HG02623 (cell line): ENCODE measurements around the gene LIPT1.
"Not testable (repeated sequence)": the region's sequence is repeated elsewhere in the genome, so short reads cannot be mapped to it uniquely, and the experiment has no call there.

Experiments
- ATAC-seq: cut with Tn5 transposase; IDR thresholded peaks from one replicate; pipeline ENCODE4 v1.9.1; 2021; ENCODE audit warnings: moderate library complexity; ENCODE audit not compliant: unreplicated experiment

Gene LIPT1

DNA sequence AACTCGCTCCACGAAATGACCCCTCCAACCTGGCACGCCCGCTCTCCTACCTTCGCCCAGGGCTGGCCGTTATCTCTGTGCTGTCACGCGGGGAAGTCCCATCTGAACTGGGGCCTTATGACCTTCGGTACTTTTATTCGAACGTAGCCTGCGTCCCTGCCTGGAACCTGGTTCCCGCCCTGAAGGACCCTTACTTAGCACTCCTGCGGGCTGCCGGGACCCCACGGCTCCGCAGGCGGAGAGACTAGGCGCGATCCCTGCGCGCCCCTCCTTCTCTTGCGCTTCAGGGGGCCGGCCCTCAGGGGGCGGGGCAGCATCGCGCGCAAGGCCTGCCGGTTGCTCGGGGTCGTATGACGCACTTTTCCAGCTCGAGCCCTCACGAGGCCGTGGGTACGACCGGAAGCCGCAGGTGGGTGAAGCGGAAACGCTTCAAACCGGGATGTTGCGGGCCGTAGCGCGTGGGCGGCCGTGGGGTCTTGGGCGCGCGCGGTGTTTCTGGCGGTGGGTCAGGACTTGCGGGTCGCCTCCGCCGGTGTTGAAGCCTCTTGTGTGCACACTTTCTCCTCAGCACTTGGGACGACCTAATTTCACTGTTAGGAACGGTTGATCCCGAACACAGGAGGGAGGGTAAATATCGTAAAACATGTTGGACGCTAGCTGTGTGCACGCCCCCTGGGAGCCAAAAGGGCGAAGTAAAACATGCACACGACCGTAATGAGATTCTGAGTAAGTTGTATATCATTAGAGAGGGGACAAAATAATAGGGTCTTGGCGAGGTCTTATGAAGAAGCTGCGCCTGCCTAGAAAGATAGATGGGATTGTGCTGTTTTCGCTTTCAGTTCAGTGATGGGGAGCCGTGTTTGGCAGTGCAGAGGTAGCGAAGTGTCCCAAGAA lies at the start of gene LIPT1, which contains the start of gene TSGA10:
Gene LIPT1, plus strand, starts transcription at position 325 of the 894 bp plus-strand sequence. CDS start 6,991 bp downstream, outside the sequence.
Gene TSGA10, minus strand, starts transcription at position 300 of the 894 bp plus-strand sequence. CDS start 45,503 bp downstream, outside the sequence.
- peak; percentile 97 for ATAC-seq

DNA sequence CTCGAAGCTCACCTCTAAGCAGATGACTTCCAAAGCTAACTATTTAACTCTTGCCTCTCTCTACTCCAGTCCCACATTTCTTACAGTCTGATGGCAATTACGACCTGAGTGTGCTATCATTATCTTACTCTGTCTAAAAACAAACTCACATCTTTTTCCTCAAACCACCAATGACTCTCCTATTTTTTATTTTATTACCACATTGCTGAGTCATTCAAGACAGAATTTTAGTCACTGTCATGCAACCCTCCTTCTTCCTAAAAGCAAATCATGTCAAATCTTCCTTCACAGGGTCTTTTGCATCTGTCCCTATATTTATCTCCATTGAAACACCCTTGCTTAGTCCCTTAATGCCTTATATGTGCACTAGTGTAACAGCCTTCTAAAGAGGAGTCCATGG lies 47.9 kb upstream of the LIPT1 start:
- ATAC-seq = no peak

DNA sequence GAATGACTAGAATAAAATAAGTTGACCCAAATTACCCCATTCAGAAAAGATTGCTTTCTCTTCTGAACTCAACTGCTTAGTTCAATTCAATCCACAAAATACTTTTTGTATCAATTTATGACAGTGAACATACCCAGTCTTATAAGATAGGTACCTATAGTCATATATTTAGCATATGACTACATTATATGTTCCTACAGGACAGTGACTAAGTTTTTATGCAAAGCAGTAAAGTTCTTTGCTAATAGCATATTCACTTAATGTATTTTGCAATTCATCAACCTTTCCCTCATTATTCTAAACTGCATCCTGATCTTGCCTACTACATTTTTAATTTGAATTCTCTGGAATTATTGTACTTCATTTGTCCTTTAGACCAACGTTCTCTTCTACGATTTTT lies 43.5 kb upstream of the LIPT1 start:
- no peak for ATAC-seq

DNA sequence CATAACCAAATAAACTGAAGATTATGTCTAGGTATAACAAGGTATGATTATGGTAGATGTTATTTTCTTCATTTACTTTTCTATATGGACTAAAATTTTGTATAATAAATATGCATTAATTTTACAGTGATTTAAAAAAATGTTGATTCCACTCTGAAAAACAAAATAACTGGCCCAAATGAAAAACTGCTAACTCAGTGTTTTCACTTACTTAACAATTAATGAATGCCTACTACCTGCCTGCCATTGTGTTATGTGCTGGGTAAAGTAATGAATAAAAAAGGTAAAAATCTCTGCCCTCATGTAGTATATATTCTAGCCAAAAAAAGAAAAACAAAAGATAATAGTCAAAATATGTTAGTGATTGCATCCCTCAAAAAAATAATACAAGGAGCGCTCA lies 42.8 kb upstream of the LIPT1 start:
- no peak for ATAC-seq

DNA sequence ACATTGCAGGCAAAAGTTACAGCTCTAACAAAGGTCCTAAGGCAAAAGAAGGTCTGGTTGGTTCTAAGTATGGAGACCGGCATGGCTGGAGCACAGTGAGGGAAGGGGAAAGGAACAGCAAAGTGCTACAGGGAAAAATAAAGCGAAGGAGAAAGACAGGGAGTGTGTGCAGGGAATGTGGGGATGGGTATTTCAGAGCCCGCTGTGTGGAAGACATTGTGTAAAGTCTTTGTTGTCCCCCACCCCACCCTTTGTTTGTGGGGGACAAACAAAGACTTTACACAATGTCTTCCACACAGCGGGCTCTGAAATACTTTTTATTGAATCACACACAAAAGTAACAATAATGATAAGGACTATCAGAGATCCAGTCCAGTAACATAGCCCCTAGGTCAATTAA lies 42.1 kb upstream of the LIPT1 start:
- no peak for ATAC-seq

DNA sequence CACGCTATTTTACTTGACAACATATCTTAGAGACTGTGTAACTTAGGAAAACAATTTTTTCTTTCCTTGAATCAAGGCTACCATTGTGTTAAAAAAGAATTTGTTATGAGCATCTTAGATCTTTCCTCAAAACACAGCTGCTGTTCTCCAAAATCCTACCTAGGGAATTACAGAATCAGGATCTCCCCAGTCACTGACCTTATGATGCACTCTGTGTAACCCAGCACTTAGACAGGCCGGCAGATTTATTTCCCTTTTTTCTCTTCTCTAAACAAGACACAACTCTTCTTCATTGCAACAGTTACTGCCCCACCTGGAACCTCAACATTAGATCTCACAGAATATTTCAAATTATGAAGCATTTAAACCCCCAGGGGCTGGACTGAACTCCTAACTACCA lies 26.8 kb upstream of the LIPT1 start:
- no peak for ATAC-seq

DNA sequence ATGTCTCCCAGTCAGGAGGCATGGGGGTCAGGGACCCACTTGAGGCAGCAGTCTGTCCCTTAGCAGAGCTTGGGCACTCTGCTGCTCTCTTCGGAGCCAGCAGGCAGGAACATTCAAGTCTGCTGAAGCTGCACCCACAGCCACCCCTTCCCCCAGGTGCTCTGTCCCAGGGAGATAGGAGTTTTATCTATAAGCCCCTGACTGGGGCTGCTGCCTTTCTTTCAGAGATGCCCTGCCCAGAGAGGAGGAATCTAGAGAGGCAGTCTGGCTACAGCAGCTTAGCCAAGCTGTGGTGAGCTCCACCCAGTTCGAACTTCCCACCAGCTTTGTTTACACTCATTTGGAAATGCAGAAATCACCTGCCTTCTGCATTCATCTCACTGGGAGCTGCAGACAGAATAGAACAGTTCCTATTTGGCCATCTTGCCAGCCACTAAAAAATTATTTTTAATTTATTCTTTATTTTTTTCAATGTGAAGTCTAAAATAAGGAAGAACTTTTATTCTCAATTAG lies 19.7 kb upstream of the LIPT1 start:
- not testable (repeated sequence) for ATAC-seq

DNA sequence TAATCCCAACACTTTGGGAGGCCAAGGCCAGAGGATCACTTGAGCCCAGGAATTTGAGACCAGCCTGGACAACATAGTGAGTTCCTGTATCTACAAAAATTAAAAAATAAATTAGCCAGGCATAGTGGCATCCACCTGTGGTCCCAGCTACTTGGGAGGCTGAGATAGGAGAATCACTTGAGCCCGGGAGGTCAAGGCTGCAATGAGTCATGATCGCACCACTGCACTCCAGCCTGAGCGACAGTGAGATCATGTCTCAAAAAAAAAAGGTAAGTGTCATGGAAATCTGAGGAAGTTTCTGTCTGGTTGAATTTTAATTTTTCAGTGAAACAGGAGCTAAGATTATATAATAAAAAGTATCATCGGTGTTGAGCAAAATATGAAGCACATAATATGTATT lies 15.8 kb upstream of the LIPT1 start:
- no peak for ATAC-seq

DNA sequence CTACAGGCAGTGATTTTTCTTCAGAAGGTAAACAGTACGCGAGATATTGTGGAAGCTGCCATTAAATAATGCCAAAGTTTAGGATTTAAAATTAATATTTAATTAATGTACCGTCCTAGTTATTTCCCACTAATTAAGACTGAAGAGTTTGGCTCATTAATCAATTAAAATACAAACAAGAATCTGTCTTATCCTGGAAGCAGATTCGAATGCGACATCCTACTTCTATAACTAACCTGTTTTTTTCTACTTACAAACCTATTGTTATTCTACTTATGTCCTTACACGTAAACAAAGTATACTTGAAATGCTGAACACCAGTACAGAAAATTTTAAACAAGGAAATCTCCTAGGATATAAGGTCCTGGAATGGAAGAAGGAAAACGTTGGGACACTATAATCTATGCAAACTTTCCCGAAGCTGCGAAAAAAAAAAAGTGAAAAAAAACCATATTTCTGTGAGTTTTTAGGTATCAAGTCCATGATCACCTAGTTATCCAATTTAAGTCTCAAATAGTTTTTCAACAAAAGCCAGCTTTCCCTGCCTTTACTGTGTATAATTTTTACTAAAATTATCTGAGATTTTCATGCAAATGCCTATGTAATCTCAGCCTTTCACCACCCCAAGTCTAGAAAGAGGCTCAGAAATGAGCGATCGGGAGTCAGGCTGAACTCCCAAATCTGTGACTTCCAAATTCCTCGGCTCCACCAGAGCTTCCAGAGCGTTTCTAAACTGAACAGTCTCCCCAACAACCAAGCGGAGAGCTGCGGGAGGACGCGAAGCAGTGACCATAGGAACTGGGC lies 14.5 kb upstream of the LIPT1 start:
- no peak for ATAC-seq

DNA sequence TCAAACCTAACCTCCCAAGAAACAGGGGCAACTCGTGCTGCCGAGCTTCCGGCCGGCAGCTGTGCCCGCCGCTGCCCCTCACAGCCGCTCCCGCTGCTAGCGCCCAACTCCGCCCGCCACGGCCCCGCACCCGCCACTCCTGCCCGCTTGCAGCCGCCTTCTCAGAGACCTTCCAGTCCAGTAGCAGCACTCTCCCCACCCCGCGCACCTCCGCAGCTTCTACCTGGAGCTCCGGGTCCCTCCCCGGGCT lies 14.0 kb upstream of the LIPT1 start:
- ATAC-seq = peak; percentile 18

DNA sequence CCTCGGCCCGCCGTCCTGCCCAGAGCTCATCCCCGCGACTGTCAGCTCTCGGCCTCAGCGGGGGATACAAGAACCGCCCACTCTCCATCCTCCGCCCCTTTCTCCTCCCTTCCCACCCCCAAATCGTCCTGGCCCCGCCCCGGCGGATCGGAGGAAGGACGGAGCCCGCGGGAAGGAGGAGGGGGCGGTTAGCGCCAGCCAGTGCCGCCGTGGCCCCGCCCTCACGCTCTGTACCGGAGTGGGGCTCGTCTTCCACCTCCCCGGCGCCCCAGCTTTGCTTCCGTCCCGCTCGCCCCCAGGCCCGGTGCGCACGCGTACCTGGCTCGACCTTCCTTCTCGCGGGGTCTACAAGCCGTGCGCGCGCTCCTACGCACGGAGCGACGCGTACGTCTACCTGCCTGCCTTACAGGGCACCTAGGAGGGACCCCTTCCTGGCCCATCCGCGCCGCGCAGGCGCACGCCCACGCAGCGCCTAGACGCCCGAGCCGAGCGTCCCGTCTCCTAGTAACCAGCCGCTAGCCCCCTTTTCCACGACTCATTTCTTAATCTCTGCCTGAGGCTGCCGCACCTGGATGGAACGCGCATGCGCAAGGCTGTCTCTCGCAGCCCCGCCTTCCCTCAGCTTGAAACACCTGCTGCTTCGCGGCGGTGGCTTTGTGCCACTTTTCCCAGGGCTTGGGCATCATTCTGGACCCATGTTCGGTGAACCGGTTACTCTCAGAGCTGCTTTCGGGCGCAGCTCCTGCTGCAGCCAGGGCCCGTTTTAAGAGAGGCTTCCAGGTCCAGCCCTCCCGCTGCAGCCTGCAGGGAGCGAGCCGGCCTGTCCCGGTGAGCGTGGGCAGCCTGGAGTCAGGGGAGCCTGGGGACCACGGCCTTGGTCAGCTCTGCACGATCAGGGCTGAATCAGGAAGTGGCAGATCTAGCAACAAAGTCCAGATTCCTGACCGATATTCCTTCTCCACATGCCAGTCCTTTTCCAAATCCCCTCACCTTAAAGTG lies 13.4 kb upstream of the LIPT1 start, which contains the start of gene C2orf15:
Gene C2orf15, plus strand, starts transcription at position 598 of the 999 bp plus-strand sequence. CDS start 8,852 bp downstream, outside the sequence.
- peak; percentile 85 for ATAC-seq

DNA sequence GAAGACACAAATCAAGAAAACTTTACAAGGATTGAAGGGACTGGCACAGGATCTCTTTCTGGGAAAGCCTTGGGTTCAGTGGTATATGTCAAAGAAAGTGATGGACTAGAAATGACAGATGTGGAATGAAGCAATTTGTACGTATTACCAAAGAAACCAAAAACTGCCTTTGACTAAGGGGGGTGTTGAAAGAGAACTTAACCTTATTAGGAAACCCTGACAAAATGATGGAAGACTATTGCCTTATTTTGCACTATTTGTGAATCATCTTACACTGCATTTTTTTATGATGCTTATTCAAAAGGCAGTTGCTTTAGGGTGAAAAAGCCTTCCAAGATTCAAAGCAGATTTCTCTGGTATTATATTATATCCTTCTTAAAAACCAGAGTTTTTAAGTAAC lies 4.1 kb upstream of the LIPT1 start:
- ATAC-seq = no peak

DNA sequence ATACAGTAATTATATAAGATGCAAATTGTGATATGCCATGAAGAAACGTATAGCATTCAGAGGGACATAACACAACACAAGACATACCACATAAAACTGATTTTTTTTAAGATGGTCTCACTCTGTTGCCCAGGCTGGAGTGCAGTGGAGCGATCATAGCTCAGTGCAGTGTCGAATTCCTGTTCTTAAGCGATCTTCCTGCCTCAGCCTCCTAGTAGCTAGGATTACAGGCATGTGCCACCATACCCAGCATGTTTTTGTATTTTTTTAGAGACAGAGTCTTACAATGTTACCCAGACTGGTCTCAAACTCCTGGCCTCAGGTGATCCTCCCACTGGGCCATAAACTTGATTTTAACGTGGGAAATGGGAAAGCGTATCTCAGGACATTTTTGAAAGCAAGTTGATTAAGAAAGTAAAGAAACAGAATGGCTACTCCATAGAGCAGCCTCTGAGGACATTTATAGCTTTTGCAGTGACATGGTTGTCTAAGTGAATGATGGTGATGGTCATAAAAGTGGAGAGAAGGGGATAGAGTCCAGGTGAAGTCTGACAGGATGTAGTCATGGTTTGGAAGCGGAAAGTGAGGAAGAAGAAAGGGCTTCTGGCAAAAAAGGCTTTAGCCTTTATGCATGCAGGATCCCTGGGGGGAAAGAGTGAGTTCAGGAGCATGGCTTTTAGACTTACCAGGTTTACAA lies 2.4 kb upstream of the LIPT1 start:
- no peak for ATAC-seq

DNA sequence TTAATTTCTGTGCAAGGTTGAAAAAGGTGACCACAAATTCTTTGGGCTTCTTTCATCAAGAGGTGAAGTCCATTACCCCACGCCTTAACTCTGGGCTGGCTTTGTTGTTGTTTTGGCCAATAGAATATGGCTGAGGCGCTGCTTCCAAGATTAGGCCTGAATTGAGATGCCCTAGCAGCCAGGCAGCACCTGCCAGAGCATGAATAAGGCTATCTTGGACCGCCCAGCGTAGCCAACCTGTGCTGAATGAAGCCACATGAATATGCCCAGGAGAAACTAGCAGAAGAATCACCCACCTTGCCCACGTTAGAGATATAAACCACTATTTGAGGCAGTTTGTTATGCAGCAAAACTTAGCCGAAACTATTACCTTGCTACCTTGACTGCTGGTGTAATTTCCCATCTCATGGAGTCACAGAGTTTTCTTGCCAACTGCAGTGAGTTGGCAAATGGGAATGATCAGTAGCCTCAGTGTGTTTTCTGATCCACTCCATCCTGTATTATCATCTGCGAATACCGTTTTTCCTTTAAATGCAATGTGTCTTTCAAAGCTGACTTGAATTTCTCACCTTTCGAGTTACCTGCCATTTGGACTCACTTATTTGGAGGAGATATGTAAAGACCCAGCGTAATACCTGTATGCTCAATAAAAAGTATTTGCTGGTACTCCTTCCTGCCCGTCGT lies 704 bp upstream of the LIPT1 start:
- no peak for ATAC-seq

DNA sequence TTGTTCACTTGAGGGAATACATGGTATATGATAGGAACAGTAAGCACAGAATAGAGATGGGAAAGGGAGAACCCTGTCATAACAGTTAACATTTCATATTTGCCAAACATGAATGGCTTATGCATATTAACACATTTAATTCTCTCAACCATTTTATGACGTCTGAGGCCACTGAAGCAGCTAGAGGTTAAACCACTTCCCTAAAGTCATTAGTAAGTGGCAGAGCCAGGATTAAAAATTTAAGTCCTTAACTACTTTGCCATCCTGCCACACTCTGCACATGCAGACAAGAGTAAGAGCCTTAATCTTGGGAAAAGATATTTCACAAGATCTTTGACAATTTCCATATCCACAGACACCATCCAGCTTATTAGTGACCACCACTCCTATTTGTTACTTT lies 2.1 kb downstream of the LIPT1 start:
- no peak for ATAC-seq

DNA sequence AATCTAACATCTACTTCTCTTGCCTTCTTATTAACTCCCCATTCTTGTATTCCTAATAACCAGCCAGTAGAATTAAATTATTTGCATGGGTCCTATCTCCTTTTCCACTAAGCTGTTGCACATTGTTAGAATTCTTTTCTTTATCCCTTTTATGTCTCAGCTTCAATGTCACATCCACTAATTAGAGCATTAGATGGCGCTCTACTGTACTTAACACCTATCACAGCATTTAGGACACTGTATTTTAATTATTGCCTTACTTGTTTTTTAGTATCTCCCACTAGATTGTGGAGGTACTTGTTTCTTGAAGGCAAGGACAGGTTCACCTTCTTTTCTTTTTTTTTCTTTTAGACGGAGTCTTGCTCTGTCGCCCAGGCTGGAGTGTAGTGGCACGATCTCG lies 3.8 kb downstream of the LIPT1 start:
- ATAC-seq = no peak

DNA sequence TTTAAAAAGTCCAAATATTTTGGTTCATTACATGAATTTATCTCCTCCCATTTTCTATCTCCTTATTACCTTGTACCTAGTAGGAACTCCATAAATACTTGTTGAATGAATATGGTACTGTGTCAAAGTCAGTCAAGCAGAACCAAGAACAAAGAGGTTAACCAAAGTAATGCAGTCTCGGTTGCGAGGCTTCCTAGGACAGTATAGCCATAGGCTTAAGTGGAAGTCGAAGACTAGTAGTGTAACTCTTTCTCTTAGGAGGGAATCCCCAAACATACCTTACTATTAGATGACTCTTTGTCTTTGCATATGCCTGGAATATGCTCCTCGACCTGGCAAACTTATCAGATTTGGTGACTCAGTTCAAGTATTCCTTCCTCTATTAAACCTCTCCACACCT lies 4.8 kb downstream of the LIPT1 start:
- ATAC-seq = no peak

DNA sequence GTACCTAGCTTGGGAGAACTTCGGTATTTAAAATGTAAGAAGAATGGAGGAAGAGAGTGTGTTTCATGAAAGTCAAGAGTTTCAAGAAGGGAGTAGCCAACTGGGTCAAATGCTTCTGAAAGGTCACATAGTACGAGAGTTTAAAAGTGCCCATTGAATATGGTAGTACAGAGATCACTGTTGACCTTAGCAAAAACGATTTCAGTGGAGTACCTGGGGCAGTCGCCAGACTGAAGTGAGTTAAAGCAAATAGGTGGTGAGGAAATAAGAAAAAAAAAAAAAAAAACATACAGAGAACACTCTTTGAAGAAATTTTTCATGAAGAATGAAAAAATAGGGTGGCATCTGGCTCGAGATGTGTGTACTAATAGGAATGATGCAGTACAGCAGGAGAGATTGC lies 11.5 kb downstream of the LIPT1 start:
- no peak for ATAC-seq

DNA sequence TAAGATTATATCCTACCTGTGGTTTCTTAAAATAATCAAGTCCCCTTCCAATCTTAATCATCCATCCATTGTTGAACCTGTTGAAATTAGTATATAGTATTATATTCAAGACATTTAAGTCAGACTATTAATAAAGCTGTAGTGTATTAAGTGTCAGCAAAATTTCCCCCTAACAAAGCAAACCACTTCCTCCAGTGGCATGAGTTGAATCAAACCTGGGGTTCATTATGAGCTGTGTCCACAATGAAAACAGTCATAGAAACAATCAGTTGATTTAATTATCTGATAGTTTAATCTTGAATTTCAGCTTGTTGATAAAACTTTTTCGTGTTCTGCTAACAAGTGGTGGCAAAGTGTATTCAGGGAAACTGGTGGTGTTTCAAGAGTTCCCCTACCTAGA lies 14.8 kb downstream of the LIPT1 start:
- ATAC-seq = no peak
